Tibial nerve (tissue), 4 donors: ENCODE results near the gene MRPL21. TPM values are rescaled to one million over a fixed set of nuclear protein-coding genes. Genes with fewer than 3 reads are reported as not detected.

Experiments
- DNase-seq, 2 donors: peaks; one replicate each; pipeline ENCODE4 v3.0.0-alpha.2; 2019; ENCODE audit warnings: low spot score in 2 of 2
- H3K27ac ChIP-seq, 4 donors: fragments of 200-600 bp; sonication (generic) in 3 of 4; one replicate each; pipeline ENCODE4 v1.5.1; 2017 to 2019; ENCODE audit warnings: mild to moderate bottlenecking in 1 of 4
- H3K27me3 ChIP-seq, 2 donors: fragments of 200-600 bp; sonication (generic) in 1 of 2; one replicate each; pipeline versions ENCODE4 v1.5.1 to v1.6.0; 2017 to 2019
- H3K36me3 ChIP-seq, 3 donors: fragments of 200-600 bp; sonication (generic); one replicate each; pipeline ENCODE4 v1.5.1; 2018 to 2019
- H3K4me1 ChIP-seq, 4 donors: fragments of 200-600 bp; sonication (generic) in 3 of 4; one replicate each; pipeline ENCODE4 v1.5.1; 2017 to 2019
- H3K4me3 ChIP-seq, 4 donors: fragments of 200-600 bp; sonication (generic) in 3 of 4; one replicate each; pipeline ENCODE4 v1.5.1; 2017 to 2019; ENCODE audit warnings: mild to moderate bottlenecking in 1 of 4, moderate library complexity in 1 of 4
- H3K9me3 ChIP-seq, 4 donors: fragments of 200-600 bp; sonication (generic) in 3 of 4; one replicate each; pipeline ENCODE4 v1.5.1; 2017 to 2019
- EP300 ChIP-seq, 2 donors: sonication (generic); formaldehyde crosslinking; IDR thresholded peaks; one replicate each; pipeline ENCODE4 v1.6.1; 2017; ENCODE audit warnings: antibody characterized with exemption in 2 of 2, mild to moderate bottlenecking in 1 of 2
- POLR2A ChIP-seq, 2 donors: fragments of 450-650 bp; IDR thresholded peaks; one replicate each; pipeline ENCODE4 v1.6.1; 2017; ENCODE audit warnings: antibody characterized with exemption in 2 of 2, mild to moderate bottlenecking in 2 of 2, moderate library complexity in 2 of 2
- WGBS, 2 donors: methylation state at CpG; one replicate each; pipeline ENCODE4 v1.1.5; 2018; 5-methylcytosine and 5-hydroxymethylcytosine counted together
- total RNA-seq, 4 donors: library from RNA; depleted of rRNA; stranded (reverse); fragments of >200 nt; gene quantifications; one replicate each; pipeline ENCODE4 v1.1.0, GENCODE V29; 2016
- TF ChIP-seq, protein P1 (sequence below), 5 experiments: fragments of 200-600 bp in 3 of 5; fragments of 450-650 bp in 2 of 5; sonication (generic) in 3 of 5; IDR thresholded peaks; one replicate each; pipeline ENCODE4 v1.5.1; 2016 to 2019; ENCODE audit warnings: antibody characterized with exemption in 5 of 5, mild to moderate bottlenecking in 3 of 5, moderate library complexity in 2 of 5

Gene MRPL21
- 10 to 100 TPM; 35.9 to 78.0 (median 49.8) TPM for total RNA-seq

- Histone ChIP-seq H3K4me3 (peak within 1 kb of the TSS; percentile 71 to 75 (median 72)), H3K9me3 (no peaks in the 10 kb centered on the region), H3K27ac (peak within 1 kb of the TSS; percentile 69 to 91 (median 86)), H3K4me1 (peaks cover 0 to 41% (median 17%) of the 10 kb centered on the region in 4 donors), H3K27me3 (no peaks in the 10 kb centered on the region), H3K36me3 (peaks cover 0 to 51% (median 0%) of the 10 kb centered on the region in 3 donors)
- peak; percentile 64 to 73 for DNase-seq
- 2% methylated on average over 29 to 55 of the region's 78 CpGs for WGBS, 2 donors
- TF ChIP-seq EP300 (IDR thresholded peaks at IDR 0.05) (peak; percentile 74 to 93), POLR2A (IDR thresholded peaks at IDR 0.05) (peak; percentile 20 to 58)
- TF ChIP-seq, protein P1, sequence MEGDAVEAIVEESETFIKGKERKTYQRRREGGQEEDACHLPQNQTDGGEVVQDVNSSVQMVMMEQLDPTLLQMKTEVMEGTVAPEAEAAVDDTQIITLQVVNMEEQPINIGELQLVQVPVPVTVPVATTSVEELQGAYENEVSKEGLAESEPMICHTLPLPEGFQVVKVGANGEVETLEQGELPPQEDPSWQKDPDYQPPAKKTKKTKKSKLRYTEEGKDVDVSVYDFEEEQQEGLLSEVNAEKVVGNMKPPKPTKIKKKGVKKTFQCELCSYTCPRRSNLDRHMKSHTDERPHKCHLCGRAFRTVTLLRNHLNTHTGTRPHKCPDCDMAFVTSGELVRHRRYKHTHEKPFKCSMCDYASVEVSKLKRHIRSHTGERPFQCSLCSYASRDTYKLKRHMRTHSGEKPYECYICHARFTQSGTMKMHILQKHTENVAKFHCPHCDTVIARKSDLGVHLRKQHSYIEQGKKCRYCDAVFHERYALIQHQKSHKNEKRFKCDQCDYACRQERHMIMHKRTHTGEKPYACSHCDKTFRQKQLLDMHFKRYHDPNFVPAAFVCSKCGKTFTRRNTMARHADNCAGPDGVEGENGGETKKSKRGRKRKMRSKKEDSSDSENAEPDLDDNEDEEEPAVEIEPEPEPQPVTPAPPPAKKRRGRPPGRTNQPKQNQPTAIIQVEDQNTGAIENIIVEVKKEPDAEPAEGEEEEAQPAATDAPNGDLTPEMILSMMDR (IDR thresholded peaks at IDR 0.05) = peak in 2 of 5 experiments; percentile 30 to 37
Observed at GRCh38 chr11:68903288-68904247, at the start of gene MRPL21, which contains the start of gene IGHMBP2. TSS of gene MRPL21 (minus strand) at chr11:68903832. CDS start at chr11:68903810, 22 bp downstream. TSS of gene IGHMBP2 (plus strand) at chr11:68903891. CDS start at chr11:68903953, 62 bp downstream.

GRCh38 chr11:68950762-68951161, 47.1 kb upstream of the MRPL21 start:
- no peak for DNase-seq
- peaks cover 0 to 25% (median 8%) of the 10 kb centered on the region in 4 donors for H3K4me1 ChIP-seq
- H3K36me3 ChIP-seq = no peaks in the 10 kb centered on the region
- H3K27ac ChIP-seq = no peak overlapping the region
- no peaks in the 10 kb centered on the region for H3K27me3 ChIP-seq
- H3K4me3 ChIP-seq = no peak overlapping the region
- TF ChIP-seq POLR2A (IDR thresholded peaks at IDR 0.05) (no peak), EP300 (IDR thresholded peaks at IDR 0.05) (no peak)
- TF ChIP-seq, protein P1 (IDR thresholded peaks at IDR 0.05) = no peak
- no peaks in the 10 kb centered on the region for H3K9me3 ChIP-seq
- 79 to 92% methylated on average over 3 to 9 of the region's 9 CpGs for WGBS, 2 donors

- Histone ChIP-seq H3K4me1 (peaks cover 0 to 22% (median 4%) of the 10 kb centered on the region in 4 donors), H3K4me3 (no peak overlapping the region), H3K36me3 (no peaks in the 10 kb centered on the region), H3K27ac (no peak overlapping the region), H3K27me3 (no peaks in the 10 kb centered on the region), H3K9me3 (no peaks in the 10 kb centered on the region)
- TF ChIP-seq POLR2A (IDR thresholded peaks at IDR 0.05) (no peak), EP300 (IDR thresholded peaks at IDR 0.05) (no peak)
- TF ChIP-seq, protein P1 (IDR thresholded peaks at IDR 0.05) = no peak
- WGBS, 2 donors = 55 to 62% methylated on average over 5 of the region's 5 CpGs
- DNase-seq = no peak
Observed at GRCh38 chr11:68950270-68950669, 46.6 kb upstream of the MRPL21 start.

DNA sequence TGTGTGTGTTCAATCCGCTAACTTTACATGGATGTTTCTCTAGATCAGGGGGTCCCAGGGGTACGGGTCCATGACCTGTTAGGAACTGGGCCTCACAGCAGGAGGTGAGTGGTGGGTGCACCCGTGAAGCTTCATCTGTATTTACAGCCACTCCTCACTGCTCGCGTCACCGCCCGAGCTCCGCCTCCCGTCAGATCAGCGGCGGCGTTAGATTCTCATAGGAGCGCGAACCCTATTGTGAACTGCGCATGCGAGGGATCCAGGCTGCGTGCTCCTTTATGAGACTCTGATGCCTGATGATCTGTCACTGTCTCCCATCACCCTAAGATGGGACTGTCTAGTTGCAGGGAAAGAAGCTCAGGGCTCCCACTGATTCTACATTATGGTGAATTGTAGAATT, 45.3 kb upstream of the MRPL21 start:
- TF ChIP-seq, protein P1 (IDR thresholded peaks at IDR 0.05) = no peak
- TF ChIP-seq EP300 (IDR thresholded peaks at IDR 0.05) = no peak
- TF ChIP-seq POLR2A (IDR thresholded peaks at IDR 0.05) = no peak
- no peaks in the 10 kb centered on the region for H3K27me3 ChIP-seq
- H3K27ac ChIP-seq = no peak overlapping the region
- H3K4me3 ChIP-seq = no peak overlapping the region
- no peaks in the 10 kb centered on the region for H3K36me3 ChIP-seq
- 93 to 94% methylated on average over 17 of the region's 17 CpGs for WGBS, 2 donors
- no peak for DNase-seq
- no peaks in the 10 kb centered on the region for H3K9me3 ChIP-seq
- H3K4me1 ChIP-seq = peaks cover 0 to 19% (median 2%) of the 10 kb centered on the region in 4 donors

DNA sequence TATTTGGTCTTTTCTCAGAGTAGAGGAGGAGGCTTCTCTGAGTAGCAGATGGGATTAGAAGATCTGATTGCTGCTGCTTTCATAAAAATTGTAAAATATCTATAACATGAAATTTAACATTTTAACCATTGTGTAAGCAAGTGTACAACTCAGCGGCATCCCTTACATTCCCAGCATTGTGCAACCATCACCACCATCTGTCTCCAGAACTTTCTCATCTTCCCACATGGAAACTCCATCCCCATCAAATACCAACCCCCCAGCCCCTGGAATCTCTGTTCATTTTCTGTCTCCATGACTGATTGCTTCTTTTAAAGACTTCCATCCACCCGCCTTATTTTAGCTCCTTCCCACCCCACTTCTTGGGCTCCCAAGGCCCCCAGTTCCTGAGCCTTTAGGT, 44.9 kb upstream of the MRPL21 start:
- Histone ChIP-seq H3K9me3 (no peaks in the 10 kb centered on the region), H3K4me3 (no peak overlapping the region), H3K27ac (no peak overlapping the region), H3K27me3 (no peaks in the 10 kb centered on the region), H3K4me1 (peaks cover 0 to 24% (median 2%) of the 10 kb centered on the region in 4 donors), H3K36me3 (no peaks in the 10 kb centered on the region)
- TF ChIP-seq, protein P1 (IDR thresholded peaks at IDR 0.05) = no peak
- no peak for TF ChIP-seq POLR2A (IDR thresholded peaks at IDR 0.05)
- no peak for TF ChIP-seq EP300 (IDR thresholded peaks at IDR 0.05)
- 62 to 95% methylated on average over 2 of the region's 2 CpGs for WGBS, 2 donors
- DNase-seq = no peak
